Measurements from ENCODE around the gene CYP4F22. TPM values are rescaled to one million over a fixed set of nuclear protein-coding genes. Genes with fewer than 3 reads are reported as not detected.
"Not testable (repeated sequence)": the region's sequence is repeated elsewhere in the genome, so short reads cannot be mapped to it uniquely, and the experiment has no call there.

The CYP4F22 gene
- polyA plus RNA-seq, 5 donors = not detected

DNA sequence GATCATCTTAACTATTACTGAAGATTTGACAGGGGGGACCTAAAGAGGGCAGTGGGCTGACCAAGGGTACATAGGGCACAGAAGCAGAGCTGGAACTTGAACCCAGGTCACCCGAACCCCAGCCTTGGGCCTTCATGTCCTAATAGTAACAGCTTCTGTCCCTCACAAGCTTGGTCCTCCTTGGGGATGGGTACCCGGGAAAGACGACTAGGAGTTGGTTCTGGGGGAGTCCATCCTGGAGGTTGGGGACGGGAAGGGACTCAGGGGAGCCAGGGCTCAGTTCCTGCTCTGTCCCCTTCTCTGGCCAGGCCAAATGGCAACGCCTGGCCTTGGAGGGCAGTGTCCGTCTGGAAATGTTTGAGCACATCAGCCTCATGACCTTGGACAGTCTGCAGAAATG lies 67.1 kb downstream of the CYP4F22 start:
- DNase-seq = no peak

DNA sequence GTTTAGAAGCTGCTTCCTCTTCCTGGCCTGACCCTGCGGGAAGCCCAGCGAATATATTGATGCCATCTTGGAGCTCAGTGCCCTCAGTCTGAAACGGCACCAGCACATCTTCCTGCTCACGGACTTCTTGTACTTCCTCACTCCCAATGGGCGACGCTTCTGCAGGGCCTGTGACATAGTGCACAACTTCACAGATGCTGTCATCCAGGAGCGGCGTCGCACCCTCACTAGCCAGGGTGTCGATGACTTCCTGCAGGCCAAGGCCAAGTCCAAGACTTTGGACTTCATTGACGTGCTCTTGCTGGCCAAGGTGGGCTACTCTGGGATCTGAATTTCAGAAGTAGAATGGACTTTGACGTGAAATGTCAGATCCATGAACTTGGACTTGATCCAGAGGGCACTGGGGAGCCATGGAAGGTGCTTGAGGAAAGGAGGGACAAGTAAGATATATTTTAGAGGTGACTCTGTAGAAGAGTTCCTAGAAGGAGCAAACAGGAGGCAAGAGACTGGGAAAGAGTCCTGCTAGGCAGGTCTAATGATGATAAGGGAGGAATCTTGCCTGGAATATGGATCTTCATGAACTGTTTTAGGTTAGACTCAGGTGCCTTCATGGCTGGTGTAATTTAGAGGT lies 68.3 kb downstream of the CYP4F22 start:
- DNase-seq = no peak

DNA sequence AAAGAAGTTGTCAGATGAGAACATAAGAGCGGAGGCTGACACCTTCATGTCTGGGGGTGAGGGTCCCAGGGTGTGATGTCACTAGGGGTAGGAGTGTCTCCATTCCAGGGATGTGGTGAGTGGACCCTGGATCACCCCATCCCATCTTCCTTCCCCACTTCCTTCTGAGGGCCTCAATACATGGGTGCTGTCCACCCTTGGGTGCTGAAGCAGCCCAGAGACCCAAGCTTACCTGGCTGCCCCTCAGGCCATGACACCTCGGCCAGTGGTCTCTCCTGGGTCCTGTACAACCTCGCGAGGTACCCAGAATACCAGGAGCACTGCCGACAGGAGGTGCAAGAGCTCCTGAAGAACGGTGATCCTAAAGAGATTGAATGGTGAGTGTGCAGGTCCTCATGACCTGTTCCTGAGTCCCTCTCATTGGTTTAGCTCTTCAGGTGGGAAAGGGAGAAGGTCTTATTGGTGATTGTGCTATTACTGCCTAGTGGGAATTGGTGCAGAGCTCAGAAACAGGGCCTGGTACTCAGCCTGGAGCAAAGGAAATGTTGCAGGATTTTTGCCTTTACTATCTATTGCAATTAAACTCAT lies 69.0 kb downstream of the CYP4F22 start:
- no peak for DNase-seq

DNA sequence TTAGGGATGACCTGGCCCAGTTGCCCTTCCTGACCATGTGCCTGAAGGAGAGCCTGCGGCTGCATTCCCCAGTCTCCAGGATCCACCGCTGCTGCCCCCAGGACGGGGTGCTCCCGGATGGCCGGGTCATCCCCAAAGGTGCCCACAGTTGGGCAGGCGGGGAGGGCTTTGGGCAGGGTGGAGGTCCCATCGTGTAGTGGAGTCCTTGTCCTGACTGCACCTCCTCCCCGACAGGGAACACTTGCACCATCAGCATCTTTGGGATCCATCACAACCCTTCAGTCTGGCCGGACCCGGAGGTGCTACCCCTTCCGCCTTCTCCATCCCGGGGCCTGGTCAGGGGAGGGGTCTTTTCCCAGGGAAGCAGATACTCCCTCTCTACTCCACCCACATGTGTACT lies 75.0 kb downstream of the CYP4F22 start:
- no peak for DNase-seq

DNA sequence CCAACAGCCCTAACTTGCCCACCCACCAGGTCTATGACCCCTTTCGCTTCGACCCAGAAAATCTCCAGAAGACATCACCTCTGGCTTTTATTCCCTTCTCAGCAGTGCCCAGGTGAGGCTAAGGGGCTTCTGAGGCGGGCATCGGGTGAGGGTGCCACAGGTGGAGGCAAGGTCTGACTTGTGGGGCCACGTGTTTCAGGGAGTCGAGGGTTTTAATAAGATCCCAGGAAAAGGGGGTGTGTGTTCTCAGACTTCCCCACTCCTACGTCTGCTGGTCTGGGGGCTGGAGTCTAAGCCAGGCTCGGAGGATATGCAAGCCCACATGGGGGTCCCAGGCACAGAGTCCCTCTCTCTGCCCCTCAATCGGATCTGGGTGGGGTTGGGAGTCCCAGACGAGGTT lies 75.8 kb downstream of the CYP4F22 start:
- no peak for DNase-seq

DNA sequence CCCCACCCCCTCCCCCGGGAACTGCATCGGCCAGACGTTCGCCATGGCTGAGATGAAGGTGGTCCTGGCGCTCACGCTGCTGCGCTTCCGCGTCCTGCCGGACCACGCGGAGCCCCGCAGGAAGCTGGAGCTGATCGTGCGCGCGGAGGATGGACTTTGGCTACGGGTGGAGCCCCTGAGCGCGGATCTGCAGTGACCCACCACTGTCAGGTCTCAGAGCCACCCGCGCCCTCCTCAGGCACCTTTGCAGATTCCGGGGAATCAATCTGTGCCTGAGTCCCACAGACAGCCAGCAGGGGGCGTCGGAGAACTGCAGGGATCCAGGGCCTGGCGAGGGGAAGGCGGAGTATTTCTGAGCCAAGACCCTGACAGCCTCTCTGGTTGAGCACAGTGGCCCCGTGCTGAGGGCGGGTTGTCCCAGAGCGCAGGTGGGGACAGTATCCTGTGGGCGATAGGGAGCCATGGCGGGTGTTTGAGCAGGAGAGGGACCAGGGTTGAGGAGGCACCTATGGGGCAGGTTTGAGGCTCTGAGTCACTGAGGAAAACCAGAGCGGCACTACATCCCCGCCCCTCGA lies 76.3 kb downstream of the CYP4F22 start:
- DNase-seq = peak; percentile 34 to 52

DNA sequence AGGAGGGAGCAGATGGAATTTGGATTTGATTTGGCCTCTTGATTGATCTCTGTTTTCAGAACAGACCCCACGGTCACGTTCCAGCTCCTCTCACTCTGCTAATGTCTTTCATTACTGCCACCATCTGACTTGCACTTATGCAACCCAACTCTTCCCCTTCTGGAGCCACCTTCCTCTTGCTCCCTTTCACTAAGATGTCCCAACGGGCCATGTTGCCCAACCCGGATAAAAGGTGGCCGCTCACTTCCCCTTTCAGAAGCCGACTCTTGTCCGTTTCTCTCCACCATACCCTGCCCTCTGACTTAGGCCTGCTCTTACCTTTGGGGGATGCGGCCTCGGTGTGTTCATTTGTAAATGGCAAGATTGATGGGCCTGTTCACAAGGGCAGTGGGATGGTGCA lies 79.3 kb downstream of the CYP4F22 start:
- DNase-seq = no peak

DNA sequence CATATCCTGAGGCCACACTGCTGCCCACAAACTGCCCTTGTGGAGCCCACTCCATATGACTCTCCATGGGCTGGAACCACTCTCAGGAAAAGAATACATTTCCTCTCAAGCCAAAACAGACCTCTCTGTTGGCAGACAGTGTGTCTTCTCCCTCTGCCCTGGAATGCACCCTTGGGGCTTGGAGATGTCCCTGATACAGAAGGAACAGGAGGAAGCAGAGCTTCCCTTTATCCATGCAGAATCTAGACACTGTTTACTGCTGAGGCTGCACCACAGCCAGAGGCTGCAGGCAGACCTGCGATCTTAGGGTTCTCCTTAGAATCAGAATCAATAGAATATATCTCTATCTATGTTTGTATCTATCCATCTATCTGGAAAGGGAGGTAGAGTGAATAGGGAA lies 79.9 kb downstream of the CYP4F22 start:
- DNase-seq = no peak

DNA sequence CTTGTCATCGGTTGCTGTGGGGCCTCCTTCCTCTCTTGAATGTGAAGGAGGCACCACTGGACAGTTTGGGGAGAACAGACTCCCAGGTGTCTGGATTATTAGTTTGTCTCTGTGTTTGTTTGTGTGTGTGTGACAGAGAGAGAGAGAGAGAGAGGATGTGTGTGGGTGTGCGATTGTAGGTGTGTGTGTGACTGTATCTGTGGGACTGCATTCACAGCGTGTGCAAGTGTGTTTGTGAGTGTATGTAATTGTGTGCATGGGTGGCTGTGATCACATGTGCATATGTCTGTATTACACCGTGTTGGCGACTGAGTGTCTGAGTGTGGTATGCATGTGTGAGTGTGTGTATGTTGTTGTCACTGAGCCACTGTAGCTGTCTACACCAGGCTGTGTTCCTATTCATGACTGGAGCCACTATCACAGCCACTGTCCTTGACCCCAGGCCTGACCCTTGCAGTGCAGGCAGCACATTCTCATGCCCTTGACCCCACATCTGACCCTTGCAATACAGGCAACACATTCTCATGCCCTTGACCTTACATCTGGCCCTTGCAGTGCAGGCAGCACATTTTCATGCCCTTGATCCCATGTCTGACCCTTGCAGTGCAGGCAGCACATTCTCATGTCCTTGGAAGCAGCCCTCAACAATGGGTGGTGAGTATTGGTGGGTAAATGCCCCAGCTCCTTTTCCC lies 81.6 kb downstream of the CYP4F22 start:
- DNase-seq = no peak

DNA sequence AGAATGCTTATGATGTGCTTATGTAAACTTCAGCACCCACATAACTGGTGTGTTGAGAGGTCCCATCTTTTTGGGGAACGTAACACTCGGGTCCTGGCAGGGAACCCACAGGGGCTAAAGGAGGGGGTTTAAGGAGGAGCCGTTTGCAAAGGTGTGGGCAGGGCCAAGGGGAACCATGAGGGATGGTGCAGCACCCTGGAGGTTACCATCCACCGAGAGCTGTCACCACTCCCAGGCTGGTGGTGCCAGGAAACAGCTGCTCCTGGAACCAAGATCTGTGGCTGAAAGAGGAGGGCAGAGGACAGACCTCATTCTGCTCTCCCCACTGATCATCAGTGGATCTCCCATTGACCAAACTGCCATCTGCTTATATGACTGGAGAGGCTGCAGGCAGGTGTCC lies 83.5 kb downstream of the CYP4F22 start:
- no peak for DNase-seq

DNA sequence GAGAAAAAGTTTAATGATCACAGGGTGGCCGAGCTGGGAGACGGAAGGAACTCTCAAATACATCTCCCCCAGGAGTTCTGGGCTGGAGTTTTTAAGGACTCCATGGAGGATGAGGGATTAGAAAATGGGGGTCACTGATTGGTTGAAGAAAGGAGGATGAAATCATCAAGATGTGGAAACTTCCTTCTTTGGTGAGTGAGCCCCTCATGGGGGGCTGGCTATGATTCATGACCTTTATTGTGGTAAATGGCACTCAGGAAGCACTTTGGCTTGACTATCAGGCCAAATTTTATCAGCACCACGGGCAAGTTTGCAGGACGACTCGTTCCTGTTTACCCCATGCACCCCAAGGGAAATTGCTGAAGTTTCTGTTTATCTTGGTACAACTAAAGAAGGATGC lies 84.2 kb downstream of the CYP4F22 start:
- DNase-seq = not testable (repeated sequence)

DNA sequence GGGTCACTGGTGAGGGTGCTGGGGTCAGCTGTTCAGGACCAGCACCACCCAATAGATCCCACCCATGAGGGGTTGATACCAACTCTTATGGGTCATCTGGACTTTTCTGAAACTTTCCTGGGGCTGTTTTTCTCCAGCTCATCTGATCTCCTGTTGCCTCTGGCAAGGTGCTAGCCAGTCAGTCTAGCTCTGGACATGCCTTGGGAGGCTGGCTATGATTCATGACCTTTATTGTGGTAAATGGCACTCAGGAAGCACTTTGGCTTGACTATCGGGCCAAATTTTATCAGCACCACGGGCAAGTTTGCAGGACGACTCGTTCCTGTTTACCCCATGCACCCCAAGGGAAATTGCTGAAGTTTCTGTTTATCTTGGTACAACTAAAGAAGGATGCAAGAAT lies 85.4 kb downstream of the CYP4F22 start:
- not testable (repeated sequence) for DNase-seq

DNA sequence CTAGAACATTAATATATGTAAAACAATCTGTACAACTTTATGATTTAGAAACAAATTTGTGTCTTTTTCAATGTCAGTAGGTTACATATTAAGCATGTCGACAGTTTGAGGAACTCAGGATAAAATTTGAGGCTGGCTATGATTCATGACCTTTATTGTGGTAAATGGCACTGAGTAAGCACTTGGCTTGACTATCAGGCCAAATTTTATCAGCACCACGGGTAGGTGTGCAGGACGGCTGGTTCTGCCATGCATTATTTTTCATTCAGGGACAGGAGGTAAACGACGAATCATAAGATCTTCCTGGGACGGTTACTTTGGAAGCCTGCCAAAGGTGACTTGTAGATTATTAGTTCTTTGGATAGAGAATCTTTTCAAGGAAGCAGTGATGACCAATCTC lies 86.7 kb downstream of the CYP4F22 start:
- no peak for DNase-seq

Other genes starting within 250 kb of the CYP4F22 start
- gene BRD4, start 176.0 kb upstream of the CYP4F22 start, polyA plus RNA-seq (ENCODE audit: insufficient read depth in 1 of 5, insufficient read length in 5 of 5, low replicate concordance in 1 of 5) = 10 to 100 TPM; 39.1 to 58.0 (median 45.6) TPM
- gene AKAP8, start 128.7 kb upstream of the CYP4F22 start, polyA plus RNA-seq (ENCODE audit: insufficient read depth in 1 of 5, insufficient read length in 5 of 5, low replicate concordance in 1 of 5) = 10 to 100 TPM; 25.3 to 32.5 (median 29.4) TPM
- gene AKAP8L, start 89.5 kb upstream of the CYP4F22 start, polyA plus RNA-seq (ENCODE audit: insufficient read depth in 1 of 5, insufficient read length in 5 of 5, low replicate concordance in 1 of 5) = 100 to 1,000 TPM in 4 of 5 donors, 10 to 100 TPM in 1; 92.9 to 130 (median 112) TPM
- 10 to 100 TPM; 19.4 to 41.7 (median 26.4) TPM for gene WIZ, start 58.6 kb upstream of the CYP4F22 start, polyA plus RNA-seq (ENCODE audit: insufficient read depth in 1 of 5, insufficient read length in 5 of 5, low replicate concordance in 1 of 5)
- 1 to 10 TPM; 1.9 to 3.6 (median 3.3) TPM for gene RASAL3, start 44.0 kb upstream of the CYP4F22 start, polyA plus RNA-seq (ENCODE audit: insufficient read depth in 1 of 5, insufficient read length in 5 of 5, low replicate concordance in 1 of 5)
- under 1 TPM in 1 of 5 donors, not detected in 4; 0.10 TPM for gene PGLYRP2, start 29.0 kb upstream of the CYP4F22 start, polyA plus RNA-seq (ENCODE audit: insufficient read depth in 1 of 5, insufficient read length in 5 of 5, low replicate concordance in 1 of 5)
- under 1 TPM in 2 of 5 donors, not detected in 3; 0.04 to 0.09 TPM for gene CYP4F8, start 106.7 kb downstream of the CYP4F22 start, polyA plus RNA-seq (ENCODE audit: insufficient read depth in 1 of 5, insufficient read length in 5 of 5, low replicate concordance in 1 of 5)
- 1 to 10 TPM in 1 of 5 donors, under 1 TPM in 4; 0.09 to 1.1 (median 0.27) TPM for gene CYP4F3, start 132.4 kb downstream of the CYP4F22 start, polyA plus RNA-seq (ENCODE audit: insufficient read depth in 1 of 5, insufficient read length in 5 of 5, low replicate concordance in 1 of 5)
- 10 to 100 TPM in 3 of 5 donors, 1 to 10 TPM in 2; 5.4 to 12.1 (median 10.7) TPM for gene CYP4F12, start 164.6 kb downstream of the CYP4F22 start, polyA plus RNA-seq (ENCODE audit: insufficient read depth in 1 of 5, insufficient read length in 5 of 5, low replicate concordance in 1 of 5)
- gene OR10H2, start 219.5 kb downstream of the CYP4F22 start, polyA plus RNA-seq (ENCODE audit: insufficient read depth in 1 of 5, insufficient read length in 5 of 5, low replicate concordance in 1 of 5) = not detected
- not detected for gene OR10H3, start 229.5 kb downstream of the CYP4F22 start, polyA plus RNA-seq (ENCODE audit: insufficient read depth in 1 of 5, insufficient read length in 5 of 5, low replicate concordance in 1 of 5)